H9 (cell line): Measurements from ENCODE around the gene PSMD8. TPM values are rescaled to one million over a fixed set of nuclear protein-coding genes. Genes with fewer than 3 reads are reported as not detected.

ENCODE experiments used
- DNase-seq: peaks from one replicate; pipeline ENCODE4 v3.0.0-alpha.2; 2017
- H2AFZ ChIP-seq: one replicate; pipeline ENCODE4 v1.6.1; 2013; ENCODE audit warnings: mild to moderate bottlenecking, low read length, control low read depth, moderate library complexity
- H2AK5ac ChIP-seq: 2 replicates; pipeline ENCODE4 v1.6.1; 2013; ENCODE audit warnings: low read length, control low read depth, mixed read lengths; ENCODE audit not compliant: insufficient read length
- H2BK120ac ChIP-seq: one replicate; pipeline ENCODE4 v1.6.1; 2013; ENCODE audit warnings: low read depth, mild to moderate bottlenecking, low read length, control low read depth, inconsistent platforms; ENCODE audit not compliant: poor library complexity, severe bottlenecking
- H2BK12ac ChIP-seq: 2 replicates; pipeline ENCODE4 v1.6.1; 2013; ENCODE audit warnings: low read length, control low read depth, mixed read lengths, low read depth; ENCODE audit not compliant: insufficient read length
- H2BK15ac ChIP-seq: 2 replicates; pipeline ENCODE4 v1.6.1; 2013; ENCODE audit warnings: low read depth, low read length, control low read depth
- H2BK20ac ChIP-seq: one replicate; pipeline ENCODE4 v1.6.1; 2013; ENCODE audit warnings: low read depth, mild to moderate bottlenecking, low read length, control low read depth, inconsistent platforms; ENCODE audit not compliant: poor library complexity, severe bottlenecking
- H2BK5ac ChIP-seq: 2 replicates; pipeline ENCODE4 v1.6.1; 2013; ENCODE audit warnings: low read length, control low read depth, mixed read lengths; ENCODE audit not compliant: insufficient read length
- H3K14ac ChIP-seq: 2 replicates; pipeline ENCODE4 v1.6.1; 2013; ENCODE audit warnings: low read length, control low read depth; ENCODE audit not compliant: insufficient read depth
- H3K18ac ChIP-seq: 2 replicates; pipeline ENCODE4 v1.6.1; 2013; ENCODE audit warnings: low read depth, mild to moderate bottlenecking, mixed read lengths, low read length, control low read depth; ENCODE audit not compliant: insufficient read length
- H3K23ac ChIP-seq: 2 replicates; pipeline ENCODE4 v1.6.1; 2013; ENCODE audit warnings: low read length, control low read depth, mixed read lengths, low read depth; ENCODE audit not compliant: insufficient read length
- H3K23me2 ChIP-seq: 2 replicates; pipeline ENCODE4 v1.6.1; 2013; ENCODE audit warnings: low read depth, mild to moderate bottlenecking, mixed read lengths, low read length, control low read depth; ENCODE audit not compliant: insufficient read length, poor library complexity, severe bottlenecking
- H3K27ac ChIP-seq: 2 replicates; pipeline ENCODE4 v1.5.1; 2013; ENCODE audit warnings: low read length, control low read depth, mixed read lengths, low read depth; ENCODE audit not compliant: insufficient read length
- H3K27me3 ChIP-seq: 2 replicates; pipeline ENCODE4 v1.6.1; 2013; ENCODE audit warnings: low read length, control low read depth, inconsistent platforms; ENCODE audit not compliant: insufficient read depth
- H3K4ac ChIP-seq: 2 replicates; pipeline ENCODE4 v1.6.1; 2013; ENCODE audit warnings: low read depth, mild to moderate bottlenecking, control low read depth, inconsistent platforms, low read length, moderate library complexity
- H3K4me1 ChIP-seq: 2 replicates; pipeline ENCODE4 v1.6.1; 2013; ENCODE audit warnings: low read length, control low read depth, inconsistent platforms; ENCODE audit not compliant: insufficient read depth
- H3K4me2 ChIP-seq: 2 replicates; pipeline ENCODE4 v1.6.1; 2013; ENCODE audit warnings: low read length, control low read depth, mixed read lengths; ENCODE audit not compliant: insufficient read length, insufficient read depth
- H3K56ac ChIP-seq: 2 replicates; pipeline ENCODE4 v1.6.1; 2013; ENCODE audit warnings: low read depth, mild to moderate bottlenecking, mixed read lengths, low read length, control low read depth; ENCODE audit not compliant: insufficient read length
- H3K79me1 ChIP-seq: 2 replicates; pipeline ENCODE4 v1.6.1; 2013; ENCODE audit warnings: low read depth, mild to moderate bottlenecking, moderate library complexity, low read length, control low read depth, inconsistent platforms; ENCODE audit not compliant: insufficient read depth, poor library complexity, severe bottlenecking
- H3K79me2 ChIP-seq: 2 replicates; pipeline ENCODE4 v1.6.1; 2013; ENCODE audit warnings: low read length, control low read depth, inconsistent platforms; ENCODE audit not compliant: insufficient read depth
- H3K9ac ChIP-seq: 2 replicates; pipeline ENCODE4 v1.6.1; 2013; ENCODE audit warnings: low read length, control low read depth, mixed read lengths; ENCODE audit not compliant: insufficient read length; ENCODE audit errors: extremely low read depth
- H3K9me3 ChIP-seq: one replicate; pipeline ENCODE4 v1.6.1; 2013; ENCODE audit warnings: low read depth, low read length, inconsistent platforms; ENCODE audit not compliant: control insufficient read depth
- H3T11ph ChIP-seq: one replicate; pipeline ENCODE4 v1.6.1; 2013; ENCODE audit warnings: mild to moderate bottlenecking, low read length, control low read depth, inconsistent platforms
- H4K20me1 ChIP-seq: one replicate; pipeline ENCODE4 v1.6.1; 2013; ENCODE audit not compliant: control insufficient read depth, insufficient read length, insufficient read depth
- H4K5ac ChIP-seq: 2 replicates; pipeline ENCODE4 v1.6.1; 2013; ENCODE audit warnings: low read depth, mild to moderate bottlenecking, mixed read lengths, low read length, control low read depth; ENCODE audit not compliant: insufficient read length
- H4K8ac ChIP-seq: replicated peaks from 2 replicates; pipeline ENCODE4 v1.6.1; 2013; ENCODE audit warnings: low read length, control low read depth, mixed read lengths, low read depth; ENCODE audit not compliant: insufficient read length
- H4K91ac ChIP-seq: 2 replicates; pipeline ENCODE4 v1.6.1; 2013; ENCODE audit warnings: low read depth, mild to moderate bottlenecking, moderate library complexity, mixed read lengths, low read length, control low read depth; ENCODE audit not compliant: insufficient read length
- H3K27ac Mint-ChIP-seq, 3 experiments: 2 replicates in 2 of 3; 3 replicates in 1 of 3; pipeline ENCODE4 v1.8.0; 2020 to 2021; ENCODE audit warnings: mixed read lengths in 3 of 3, mild to moderate bottlenecking in 1 of 3, moderate library complexity in 1 of 3
- H3K27me3 Mint-ChIP-seq: 2 replicates; pipeline ENCODE4 v1.8.0; 2021; ENCODE audit warnings: low read depth, mild to moderate bottlenecking, moderate library complexity, mixed read lengths
- H3K36me3 Mint-ChIP-seq, 3 experiments: 2 replicates in 2 of 3; 3 replicates in 1 of 3; pipeline ENCODE4 v1.8.0; 2020 to 2021; ENCODE audit warnings: low read depth in 3 of 3, mixed read lengths in 3 of 3; ENCODE audit not compliant: insufficient read depth in 1 of 3
- H3K4me1 Mint-ChIP-seq, 2 experiments: 2 replicates each; pipeline ENCODE4 v1.8.0; 2020; ENCODE audit warnings: mixed read lengths in 2 of 2
- H3K4me3 Mint-ChIP-seq, 2 experiments: 2 replicates in 1 of 2; 3 replicates in 1 of 2; pipeline ENCODE4 v1.8.0; 2020 to 2021; ENCODE audit warnings: mild to moderate bottlenecking in 2 of 2, mixed read lengths in 2 of 2, moderate library complexity in 1 of 2
- H3K9me3 Mint-ChIP-seq, 2 experiments: 2 replicates in 1 of 2; 3 replicates in 1 of 2; pipeline ENCODE4 v1.8.0; 2020; ENCODE audit warnings: mild to moderate bottlenecking in 2 of 2, mixed read lengths in 2 of 2, moderate library complexity in 1 of 2
- CTCF ChIP-seq: fragments of 200-600 bp; sonication (generic); conservative IDR thresholded peaks from 3 replicates; pipeline ENCODE4 v1.8.0; 2021; ENCODE audit warnings: antibody characterized with exemption, mild to moderate bottlenecking
- WGBS: extraction: QIAGEN DNeasy Blood & Tissue Kit; methylation state at CpG from one replicate; pipeline ENCODE4 v1.1.7; 2013; ENCODE audit warnings: missing lambda C conversion rate, low lambda C conversion rate, mixed read lengths; ENCODE audit not compliant: insufficient read length; ENCODE audit errors: extremely low coverage; 5-methylcytosine and 5-hydroxymethylcytosine counted together
- total RNA-seq: library from RNA; stranded (reverse); gene quantifications from 2 replicates; pipeline ENCODE4 v1.2.1, GENCODE V29; 2021

The PSMD8 gene
- total RNA-seq, 1 experiment from 2014 or later, result 189 TPM

GRCh38 chr19:38371081-38371480 is 3.3 kb upstream of the PSMD8 start:
- no peak overlapping the region for H3K27ac Mint-ChIP-seq
- H3K4me1 Mint-ChIP-seq, result peaks cover 14 to 18% of the 10 kb centered on the region in 2 experiments
- no peaks in the 10 kb centered on the region for H3K4me1 ChIP-seq
- peaks cover 46% of the 10 kb centered on the region for H3K27me3 Mint-ChIP-seq
- no peak overlapping the region for H3K4me3 Mint-ChIP-seq
- H3K14ac ChIP-seq, result no peak overlapping the region
- H3K9me3 Mint-ChIP-seq, result no peaks in the 10 kb centered on the region
- TF ChIP-seq CTCF, result no peak
- H3K27me3 ChIP-seq, result no peaks in the 10 kb centered on the region
- H2BK120ac ChIP-seq, result no peak overlapping the region
- H3K56ac ChIP-seq, result no peak overlapping the region
- no peak overlapping the region for H2AFZ ChIP-seq
- H2BK15ac ChIP-seq, result no peak overlapping the region
- H4K20me1 ChIP-seq, result no peaks in the 10 kb centered on the region
- H3K18ac ChIP-seq, result no peak overlapping the region
- DNase-seq, result no peak
- H3K27ac ChIP-seq, result no peak overlapping the region
- peaks cover 5% of the 10 kb centered on the region for H3K79me1 ChIP-seq
- no peak overlapping the region for H4K91ac ChIP-seq
- H2BK20ac ChIP-seq, result no peak overlapping the region
- H3K23me2 ChIP-seq, result peaks cover 12% of the 10 kb centered on the region
- H3K79me2 ChIP-seq, result peaks cover 8% of the 10 kb centered on the region; the same call in 1 of the 2 replicates
- peaks cover 3 to 6% (median 5%) of the 10 kb centered on the region in 3 experiments; a peak in 3 of 7 replicates for H3K36me3 Mint-ChIP-seq
- no peak overlapping the region for H3K4me2 ChIP-seq
- H2BK12ac ChIP-seq, result no peak overlapping the region
- H3K9ac ChIP-seq, result no peak overlapping the region
- H3T11ph ChIP-seq, result no peak overlapping the region
- no peak overlapping the region for H2AK5ac ChIP-seq
- no CpG with 5 or more reads among the region's 6 CpGs for WGBS
- H3K9me3 ChIP-seq, result no peaks in the 10 kb centered on the region
- no peak overlapping the region for H4K8ac ChIP-seq
- H4K5ac ChIP-seq, result no peak overlapping the region
- no peak overlapping the region for H3K4ac ChIP-seq
- no peak overlapping the region for H3K23ac ChIP-seq
- no peak overlapping the region for H2BK5ac ChIP-seq
